C1 segment of cervical spinal cord (tissue), 14 donors: ENCODE measurements around the gene MYO1B.

ENCODE experiments used
- DNase-seq, 14 donors: peaks; one replicate each; lab custom pipeline; 2025; lab: John Stamatoyannopoulos, UW

The MYO1B gene

GRCh38 chr2:191321861-191322662, 76.9 kb downstream of the MYO1B start:
- peak in 4 of 14 donors; percentile 6 to 24 (median 12) for DNase-seq

GRCh38 chr2:191322828-191323506, 77.8 kb downstream of the MYO1B start:
- no peak for DNase-seq

- no peak for DNase-seq
Measured at GRCh38 chr2:191325651-191326365, 80.6 kb downstream of the MYO1B start.

GRCh38 chr2:191327484-191327883, 82.3 kb downstream of the MYO1B start:
- no peak for DNase-seq

GRCh38 chr2:191328150-191328809, 83.1 kb downstream of the MYO1B start:
- DNase-seq = no peak

- DNase-seq = no peak
Measured at GRCh38 chr2:191329841-191330240, 84.6 kb downstream of the MYO1B start.

- DNase-seq = no peak
Measured at GRCh38 chr2:191333911-191334357, 88.7 kb downstream of the MYO1B start.

GRCh38 chr2:191335875-191336464, 90.8 kb downstream of the MYO1B start:
- no peak for DNase-seq

GRCh38 chr2:191341436-191341835, 96.2 kb downstream of the MYO1B start:
- no peak for DNase-seq

GRCh38 chr2:191343796-191344338, 98.7 kb downstream of the MYO1B start:
- DNase-seq = no peak

- no peak for DNase-seq
Measured at GRCh38 chr2:191345788-191346187, 100.6 kb downstream of the MYO1B start.

GRCh38 chr2:191347154-191347553, 102.0 kb downstream of the MYO1B start:
- no peak for DNase-seq

GRCh38 chr2:191347881-191348280, 102.7 kb downstream of the MYO1B start:
- no peak for DNase-seq

GRCh38 chr2:191349990-191350389, 104.8 kb downstream of the MYO1B start:
- no peak for DNase-seq

- no peak for DNase-seq
Measured at GRCh38 chr2:191350826-191351225, 105.6 kb downstream of the MYO1B start.

- DNase-seq = no peak
Measured at GRCh38 chr2:191351298-191351697, 106.1 kb downstream of the MYO1B start.

GRCh38 chr2:191351921-191352320, 106.7 kb downstream of the MYO1B start:
- no peak for DNase-seq

- DNase-seq = no peak
Measured at GRCh38 chr2:191352536-191352935, 107.3 kb downstream of the MYO1B start.

GRCh38 chr2:191355170-191355758, 110.1 kb downstream of the MYO1B start:
- DNase-seq = no peak

GRCh38 chr2:191357678-191358077, 112.5 kb downstream of the MYO1B start:
- no peak for DNase-seq
